Peyer's patch (tissue), 4 donors: ENCODE measurements around the gene SMAD4. TPM values are rescaled to one million over a fixed set of nuclear protein-coding genes. Genes with fewer than 3 reads are reported as not detected.

ENCODE experiments used
- DNase-seq, 3 donors: peaks; one replicate each; pipeline ENCODE4 v3.0.0-alpha.2; 2017 to 2019
- H3K27ac ChIP-seq, 4 donors: fragments of 200-600 bp; sonication (generic); one replicate each; pipeline ENCODE4 v1.5.1; 2016 to 2019
- H3K27me3 ChIP-seq, 2 donors: fragments of 200-600 bp; sonication (generic); one replicate each; pipeline ENCODE4 v1.5.1; 2019
- H3K36me3 ChIP-seq, 3 donors: fragments of 200-600 bp; sonication (generic); one replicate each; pipeline ENCODE4 v1.5.1; 2016 to 2019
- H3K4me1 ChIP-seq, 4 donors: fragments of 200-600 bp; sonication (generic); one replicate each; pipeline ENCODE4 v1.5.1; 2016 to 2019
- H3K4me3 ChIP-seq, 4 donors: fragments of 200-600 bp; sonication (generic); 1 replicate in 3 of 4; 2 replicates in 1 of 4; pipeline ENCODE4 v1.5.1; 2016 to 2019; ENCODE audit warnings: mild to moderate bottlenecking in 1 of 4
- H3K9me3 ChIP-seq, 4 donors: fragments of 200-600 bp; sonication (generic); one replicate each; pipeline ENCODE4 v1.5.1; 2016 to 2019; ENCODE audit warnings: mild to moderate bottlenecking in 1 of 4
- POLR2A ChIP-seq, 2 donors: fragments of 450-650 bp; IDR thresholded peaks; one replicate each; pipeline ENCODE4 v1.5.1; 2017; ENCODE audit warnings: antibody characterized with exemption in 2 of 2, mild to moderate bottlenecking in 2 of 2, moderate library complexity in 2 of 2
- total RNA-seq, 4 donors: library from RNA; depleted of rRNA; stranded (reverse); fragments of >200 nt; gene quantifications; one replicate each; pipeline ENCODE4 v1.1.0, GENCODE V29; 2016
- TF ChIP-seq, protein P1 (sequence below), 6 experiments: fragments of 450-650 bp in 4 of 6; fragments of 200-600 bp in 2 of 6; sonication (generic) in 1 of 6; IDR thresholded peaks; one replicate each; pipeline ENCODE4 v1.5.1; 2017 to 2019; ENCODE audit warnings: antibody characterized with exemption in 6 of 6, mild to moderate bottlenecking in 3 of 6, moderate library complexity in 1 of 6

SMAD4 gene
- total RNA-seq, 4 donors from 2014 or later: 79.0 to 109 (median 94.0) TPM

DNA sequence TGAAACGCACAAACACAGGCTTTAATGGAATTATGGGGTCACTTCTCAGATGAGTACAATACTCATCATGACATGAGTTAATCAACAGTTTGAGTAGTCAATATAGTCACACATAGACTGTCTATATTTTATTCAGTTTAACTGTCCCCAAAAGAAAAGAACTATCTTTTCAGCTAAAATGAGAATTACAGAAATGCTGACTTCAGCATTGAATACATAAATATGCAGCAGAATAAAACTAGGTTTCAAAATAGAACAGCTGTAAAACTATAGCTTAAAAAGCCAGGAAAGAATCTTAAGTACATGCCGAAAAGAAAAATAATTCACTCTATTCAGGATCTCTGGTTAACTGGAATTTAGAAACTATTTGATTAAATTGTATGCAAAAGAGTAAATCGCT lies 30.0 kb downstream of the SMAD4 start:
- no peak overlapping the region for H3K4me3 ChIP-seq
- H3K27ac ChIP-seq: no peak overlapping the region
- H3K9me3 ChIP-seq: no peaks in the 10 kb centered on the region
- no peaks in the 10 kb centered on the region for H3K4me1 ChIP-seq
- no peak for DNase-seq
- no peaks in the 10 kb centered on the region for H3K27me3 ChIP-seq
- peaks cover 0 to 58% (median 0%) of the 10 kb centered on the region in 3 donors for H3K36me3 ChIP-seq
- TF ChIP-seq POLR2A (IDR thresholded peaks at IDR 0.05): no peak
- TF ChIP-seq, protein P1, sequence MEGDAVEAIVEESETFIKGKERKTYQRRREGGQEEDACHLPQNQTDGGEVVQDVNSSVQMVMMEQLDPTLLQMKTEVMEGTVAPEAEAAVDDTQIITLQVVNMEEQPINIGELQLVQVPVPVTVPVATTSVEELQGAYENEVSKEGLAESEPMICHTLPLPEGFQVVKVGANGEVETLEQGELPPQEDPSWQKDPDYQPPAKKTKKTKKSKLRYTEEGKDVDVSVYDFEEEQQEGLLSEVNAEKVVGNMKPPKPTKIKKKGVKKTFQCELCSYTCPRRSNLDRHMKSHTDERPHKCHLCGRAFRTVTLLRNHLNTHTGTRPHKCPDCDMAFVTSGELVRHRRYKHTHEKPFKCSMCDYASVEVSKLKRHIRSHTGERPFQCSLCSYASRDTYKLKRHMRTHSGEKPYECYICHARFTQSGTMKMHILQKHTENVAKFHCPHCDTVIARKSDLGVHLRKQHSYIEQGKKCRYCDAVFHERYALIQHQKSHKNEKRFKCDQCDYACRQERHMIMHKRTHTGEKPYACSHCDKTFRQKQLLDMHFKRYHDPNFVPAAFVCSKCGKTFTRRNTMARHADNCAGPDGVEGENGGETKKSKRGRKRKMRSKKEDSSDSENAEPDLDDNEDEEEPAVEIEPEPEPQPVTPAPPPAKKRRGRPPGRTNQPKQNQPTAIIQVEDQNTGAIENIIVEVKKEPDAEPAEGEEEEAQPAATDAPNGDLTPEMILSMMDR (IDR thresholded peaks at IDR 0.05): no peak

DNA sequence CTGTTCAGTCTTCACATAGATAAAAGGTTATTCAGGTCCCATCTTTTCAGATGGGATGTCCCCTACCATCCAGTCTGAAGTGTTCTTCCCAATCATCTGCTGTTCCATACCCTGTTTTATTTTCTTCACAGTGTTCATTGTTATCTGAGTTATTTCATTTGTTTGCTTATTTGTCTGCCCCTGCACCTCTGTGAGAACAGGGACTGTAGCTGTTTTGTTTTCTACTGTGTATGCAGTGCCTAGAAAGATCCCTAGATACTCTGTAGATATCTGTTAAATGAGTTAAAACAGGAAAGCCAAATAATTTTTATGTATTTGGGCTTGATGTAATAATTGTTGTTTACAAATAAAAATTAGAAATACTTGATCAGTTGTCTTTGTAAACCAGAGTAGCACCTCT lies 34.2 kb downstream of the SMAD4 start:
- peaks cover 0 to 53% (median 0%) of the 10 kb centered on the region in 3 donors for H3K36me3 ChIP-seq
- no peaks in the 10 kb centered on the region for H3K4me1 ChIP-seq
- H3K27me3 ChIP-seq: no peaks in the 10 kb centered on the region
- no peaks in the 10 kb centered on the region for H3K9me3 ChIP-seq
- H3K4me3 ChIP-seq: no peak overlapping the region
- no peak for TF ChIP-seq POLR2A (IDR thresholded peaks at IDR 0.05)
- TF ChIP-seq, protein P1 (IDR thresholded peaks at IDR 0.05): no peak
- DNase-seq: no peak
- H3K27ac ChIP-seq: no peak overlapping the region

DNA sequence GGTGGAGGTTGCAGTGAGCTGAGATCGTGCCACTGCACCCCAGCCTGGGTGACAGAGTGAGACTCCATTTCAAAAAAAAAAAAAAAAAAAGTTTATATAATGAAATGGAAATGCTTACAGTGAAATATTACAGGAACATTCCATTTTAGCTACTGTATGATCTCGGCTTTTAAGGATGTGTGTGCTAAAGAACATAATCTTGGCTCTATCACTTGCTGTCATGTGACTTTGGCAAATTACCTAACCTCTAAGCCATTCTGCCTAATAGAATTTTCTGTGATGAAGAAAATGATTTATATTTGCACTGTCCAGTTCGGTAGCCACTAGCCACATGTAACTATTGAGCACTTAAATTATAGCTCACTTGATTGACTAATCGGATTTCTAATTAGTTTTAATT lies 36.3 kb downstream of the SMAD4 start:
- no peak for DNase-seq
- no peaks in the 10 kb centered on the region for H3K27me3 ChIP-seq
- H3K9me3 ChIP-seq: no peaks in the 10 kb centered on the region
- H3K36me3 ChIP-seq: peaks cover 0 to 47% (median 0%) of the 10 kb centered on the region in 3 donors
- H3K27ac ChIP-seq: no peak overlapping the region
- H3K4me1 ChIP-seq: no peaks in the 10 kb centered on the region
- no peak for TF ChIP-seq POLR2A (IDR thresholded peaks at IDR 0.05)
- TF ChIP-seq, protein P1 (IDR thresholded peaks at IDR 0.05): no peak
- no peak overlapping the region for H3K4me3 ChIP-seq

DNA sequence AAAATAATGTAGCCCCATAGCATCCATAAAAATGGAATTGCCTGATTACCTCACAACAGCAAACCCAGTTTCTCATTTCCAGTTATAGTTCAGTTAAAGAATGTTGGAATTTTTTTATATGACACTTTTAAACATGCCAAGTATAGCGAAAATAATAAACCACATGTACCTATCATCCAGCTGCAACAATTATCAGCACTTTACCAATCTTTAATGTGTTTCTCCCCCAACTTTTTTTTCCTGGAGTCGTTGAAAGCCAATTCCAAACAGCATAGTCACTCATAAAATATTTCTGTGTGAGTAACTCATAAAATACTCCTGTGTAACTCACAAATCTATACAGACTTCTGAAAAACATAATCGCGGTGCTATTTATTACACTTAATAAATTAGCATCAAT lies 38.1 kb downstream of the SMAD4 start:
- no peak for TF ChIP-seq POLR2A (IDR thresholded peaks at IDR 0.05)
- TF ChIP-seq, protein P1 (IDR thresholded peaks at IDR 0.05): no peak
- no peak for DNase-seq
- peaks cover 0 to 45% (median 0%) of the 10 kb centered on the region in 3 donors for H3K36me3 ChIP-seq
- no peak overlapping the region for H3K4me3 ChIP-seq
- H3K27ac ChIP-seq: no peak overlapping the region
- H3K9me3 ChIP-seq: no peaks in the 10 kb centered on the region
- H3K27me3 ChIP-seq: no peaks in the 10 kb centered on the region
- no peaks in the 10 kb centered on the region for H3K4me1 ChIP-seq

DNA sequence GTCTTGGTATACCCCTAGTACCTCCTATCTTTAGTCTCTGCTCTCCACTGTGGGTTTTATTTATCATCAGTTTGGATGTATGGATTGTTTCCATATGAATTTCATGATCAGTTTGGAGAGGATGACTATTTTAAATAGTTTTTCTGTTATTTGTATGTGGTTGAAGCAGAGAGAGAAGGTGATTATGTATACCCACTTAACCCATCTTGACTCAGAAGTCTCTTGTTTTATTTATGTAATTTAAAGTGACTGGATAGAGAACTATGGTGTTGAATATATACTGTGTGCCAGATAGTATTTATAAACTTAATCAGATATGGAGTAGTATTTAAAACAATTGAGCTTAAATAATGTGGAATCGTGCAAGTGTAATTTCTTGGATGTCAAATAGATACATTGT lies 39.9 kb downstream of the SMAD4 start:
- no peaks in the 10 kb centered on the region for H3K4me1 ChIP-seq
- H3K36me3 ChIP-seq: peaks cover 0 to 45% (median 0%) of the 10 kb centered on the region in 3 donors
- no peak overlapping the region for H3K4me3 ChIP-seq
- no peaks in the 10 kb centered on the region for H3K9me3 ChIP-seq
- no peaks in the 10 kb centered on the region for H3K27me3 ChIP-seq
- DNase-seq: no peak
- no peak for TF ChIP-seq POLR2A (IDR thresholded peaks at IDR 0.05)
- TF ChIP-seq, protein P1 (IDR thresholded peaks at IDR 0.05): no peak
- no peak overlapping the region for H3K27ac ChIP-seq

DNA sequence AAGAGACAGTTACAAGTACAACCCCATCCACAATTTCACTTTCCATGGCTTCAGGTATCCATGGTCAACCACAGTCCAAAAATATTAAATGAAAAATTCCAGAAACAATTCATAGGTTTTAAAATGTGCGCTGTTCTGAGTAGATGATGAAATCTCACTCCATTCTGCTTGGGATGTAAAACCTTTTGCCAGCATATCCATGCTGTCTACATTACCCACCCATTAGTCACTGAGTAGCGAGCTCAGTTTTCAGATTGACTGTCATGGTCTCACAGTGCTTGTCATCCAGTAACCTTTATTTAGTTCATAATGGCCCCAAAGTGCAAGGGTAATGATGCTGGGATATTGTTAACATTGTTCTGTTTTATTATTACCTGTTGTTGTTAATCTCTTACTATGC lies 40.5 kb downstream of the SMAD4 start:
- no peaks in the 10 kb centered on the region for H3K27me3 ChIP-seq
- peaks cover 0 to 39% (median 0%) of the 10 kb centered on the region in 3 donors for H3K36me3 ChIP-seq
- DNase-seq: no peak
- H3K9me3 ChIP-seq: no peaks in the 10 kb centered on the region
- H3K27ac ChIP-seq: no peak overlapping the region
- no peak for TF ChIP-seq POLR2A (IDR thresholded peaks at IDR 0.05)
- TF ChIP-seq, protein P1 (IDR thresholded peaks at IDR 0.05): no peak
- H3K4me1 ChIP-seq: no peaks in the 10 kb centered on the region
- no peak overlapping the region for H3K4me3 ChIP-seq
